GM18907 (cell line): Measurements from ENCODE around the gene LTBP1.
"Not testable (repeated sequence)": the region's sequence is repeated elsewhere in the genome, so short reads cannot be mapped to it uniquely, and the experiment has no call there.

ENCODE experiments used
- ATAC-seq: cut with Tn5 transposase; IDR thresholded peaks from one replicate; pipeline ENCODE4 v1.9.1; 2021; ENCODE audit warnings: mild to moderate bottlenecking, moderate library complexity; ENCODE audit not compliant: unreplicated experiment

The LTBP1 gene

GRCh38 chr2:33134791-33135560, 188.2 kb downstream of the LTBP1 start:
- ATAC-seq = no peak

- ATAC-seq = no peak
Observed at GRCh38 chr2:33135645-33136044, 188.9 kb downstream of the LTBP1 start.

- ATAC-seq = no peak
Observed at GRCh38 chr2:33136056-33136455, 189.3 kb downstream of the LTBP1 start.

GRCh38 chr2:33136566-33136965, 189.8 kb downstream of the LTBP1 start:
- no peak for ATAC-seq

GRCh38 chr2:33137331-33137730, 190.6 kb downstream of the LTBP1 start:
- no peak for ATAC-seq

- no peak for ATAC-seq
Observed at GRCh38 chr2:33139949-33140348, 193.2 kb downstream of the LTBP1 start.

- ATAC-seq = no peak
Observed at GRCh38 chr2:33141476-33141875, 194.7 kb downstream of the LTBP1 start.

GRCh38 chr2:33142810-33143209, 196.1 kb downstream of the LTBP1 start:
- no peak for ATAC-seq

- ATAC-seq = no peak
Observed at GRCh38 chr2:33144243-33144642, 197.5 kb downstream of the LTBP1 start.

GRCh38 chr2:33145459-33145858, 198.7 kb downstream of the LTBP1 start:
- ATAC-seq = no peak

- ATAC-seq = no peak
Observed at GRCh38 chr2:33146102-33146501, 199.3 kb downstream of the LTBP1 start.

GRCh38 chr2:33153008-33153407, 206.3 kb downstream of the LTBP1 start:
- no peak for ATAC-seq

- no peak for ATAC-seq
Observed at GRCh38 chr2:33158482-33159003, 211.8 kb downstream of the LTBP1 start.

- no peak for ATAC-seq
Observed at GRCh38 chr2:33160191-33160590, 213.4 kb downstream of the LTBP1 start.

GRCh38 chr2:33166287-33166881, 219.6 kb downstream of the LTBP1 start:
- no peak for ATAC-seq

- ATAC-seq = no peak
Observed at GRCh38 chr2:33167622-33168245, 221.0 kb downstream of the LTBP1 start.

- ATAC-seq = no peak
Observed at GRCh38 chr2:33168425-33168824, 221.7 kb downstream of the LTBP1 start.

GRCh38 chr2:33168922-33169321, 222.2 kb downstream of the LTBP1 start:
- ATAC-seq = no peak

GRCh38 chr2:33170251-33170650, 223.5 kb downstream of the LTBP1 start:
- ATAC-seq = not testable (repeated sequence)

GRCh38 chr2:33177627-33178026, 230.9 kb downstream of the LTBP1 start:
- no peak for ATAC-seq

GRCh38 chr2:33178209-33178608, 231.5 kb downstream of the LTBP1 start:
- no peak for ATAC-seq

GRCh38 chr2:33180915-33181314, 234.2 kb downstream of the LTBP1 start:
- ATAC-seq = no peak
